HG03196 (cell line): ENCODE measurements around the gene TSPAN31.
"Not testable (repeated sequence)": the region's sequence is repeated elsewhere in the genome, so short reads cannot be mapped to it uniquely, and the experiment has no call there.

Source experiments
- ATAC-seq: cut with Tn5 transposase; IDR thresholded peaks from one replicate; pipeline ENCODE4 v1.9.1; 2021; ENCODE audit not compliant: unreplicated experiment

The TSPAN31 gene

DNA sequence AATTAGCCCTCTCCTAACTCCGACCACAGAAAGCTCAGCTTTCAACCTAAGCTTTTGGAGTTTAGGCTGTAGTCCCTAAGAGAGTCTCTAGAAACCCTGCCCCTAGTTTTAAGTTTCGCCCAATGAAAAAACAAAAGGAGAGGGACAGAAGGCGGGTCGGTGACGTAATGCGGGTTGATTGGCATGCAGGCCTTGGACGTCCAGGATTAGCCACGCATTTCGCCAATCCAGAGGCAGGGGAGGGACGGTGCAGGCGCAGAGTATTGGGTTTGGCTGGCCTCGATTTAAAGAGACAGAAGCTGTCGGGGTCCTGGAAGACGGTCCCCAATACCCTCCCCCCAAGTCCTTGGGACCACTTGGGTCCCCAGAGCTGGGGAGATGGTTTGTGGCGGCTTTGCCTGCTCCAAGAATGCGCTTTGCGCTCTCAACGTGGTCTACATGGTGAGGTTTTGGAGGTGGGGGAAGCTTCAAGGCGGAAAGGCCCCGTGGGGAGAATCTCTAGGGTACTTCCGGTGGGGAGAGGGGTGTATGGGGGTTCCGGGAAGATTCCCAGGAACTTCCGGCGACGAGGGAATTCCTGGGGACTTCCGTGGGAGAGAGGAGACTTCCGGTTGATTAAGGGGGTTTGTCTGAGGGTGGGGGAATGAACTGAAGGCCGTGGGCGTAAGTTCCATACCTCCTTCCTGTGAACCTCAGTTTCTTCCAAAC, at the start of gene TSPAN31:
Gene TSPAN31, plus strand, starts transcription at position 263 of the 708 bp plus-strand sequence. Its CDS starts 116 bp downstream, at position 379.
- ATAC-seq = peak; percentile 68

DNA sequence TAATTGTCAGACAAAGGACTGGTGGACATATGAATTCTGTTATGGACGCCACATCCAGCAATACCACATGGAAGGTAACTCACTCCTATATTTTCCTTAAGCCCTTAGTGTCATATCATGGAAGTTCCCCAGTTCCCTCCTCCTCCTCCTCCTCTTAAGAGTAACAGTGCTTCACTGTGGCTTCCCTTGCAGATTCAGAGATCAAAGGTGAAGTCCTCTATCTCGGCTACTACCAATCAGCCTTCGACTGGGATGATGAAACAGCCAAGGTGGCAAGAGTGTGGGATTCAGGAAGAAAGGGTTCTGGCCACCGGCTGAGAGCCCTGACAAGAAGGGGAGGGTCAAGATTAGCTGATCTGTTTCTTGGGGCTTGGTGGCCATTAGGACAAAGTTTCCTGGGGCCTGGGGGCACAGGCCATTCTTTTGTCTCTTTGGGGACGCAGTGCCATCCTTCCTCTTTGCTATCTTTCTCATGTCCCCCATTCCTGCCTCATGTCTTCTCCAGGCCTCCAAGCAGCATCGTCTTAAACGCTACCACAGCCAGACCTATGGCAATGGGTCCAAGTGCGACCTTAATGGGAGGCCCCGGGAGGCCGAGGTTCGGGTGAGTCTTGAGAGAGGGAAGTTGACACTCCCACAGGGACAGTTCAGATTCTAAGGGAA, 48.9 kb upstream of the TSPAN31 start:
- no peak for ATAC-seq

DNA sequence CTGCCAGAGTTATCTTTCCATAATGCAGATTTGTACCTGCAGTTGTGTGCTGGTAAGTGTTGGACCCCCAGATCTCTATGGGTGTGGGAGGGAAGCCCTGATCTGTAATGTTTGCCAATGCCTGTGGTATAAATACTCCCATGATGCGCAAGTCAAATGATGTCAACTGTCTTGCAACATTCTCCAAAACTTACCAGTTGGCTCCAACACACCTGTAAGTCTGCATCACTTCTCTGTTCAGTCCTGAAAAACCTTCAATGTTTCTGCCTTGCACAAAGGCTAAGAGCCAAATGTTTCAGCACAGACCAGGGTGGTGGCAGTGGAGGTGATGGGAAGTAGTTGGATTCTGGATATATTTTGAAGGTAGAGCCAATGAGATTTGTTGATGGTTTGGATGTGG, 47.8 kb upstream of the TSPAN31 start:
- ATAC-seq = no peak

DNA sequence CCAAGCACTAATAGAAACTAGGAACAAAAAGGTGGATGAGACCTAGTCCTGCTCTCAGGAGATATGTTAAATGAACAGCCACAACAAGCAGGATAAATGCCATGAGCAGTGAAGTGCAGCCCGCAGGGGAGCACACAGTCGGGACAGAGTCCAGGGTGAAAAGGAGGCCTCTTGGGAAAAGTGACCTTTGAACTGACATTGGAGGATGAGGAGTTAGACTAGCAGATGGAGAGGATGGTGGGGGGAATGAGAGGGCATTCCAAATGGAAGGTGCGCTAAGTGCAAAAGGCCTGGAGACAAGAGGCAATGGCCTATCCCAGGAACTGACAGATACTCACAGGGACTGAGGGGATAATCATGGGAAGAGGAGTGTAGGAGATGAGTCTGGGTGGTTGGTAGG, 46.4 kb upstream of the TSPAN31 start:
- no peak for ATAC-seq

- ATAC-seq = no peak
These were observed 44.5 kb upstream of the TSPAN31 start for GRCh38 chr12:57700317-57700716.

DNA sequence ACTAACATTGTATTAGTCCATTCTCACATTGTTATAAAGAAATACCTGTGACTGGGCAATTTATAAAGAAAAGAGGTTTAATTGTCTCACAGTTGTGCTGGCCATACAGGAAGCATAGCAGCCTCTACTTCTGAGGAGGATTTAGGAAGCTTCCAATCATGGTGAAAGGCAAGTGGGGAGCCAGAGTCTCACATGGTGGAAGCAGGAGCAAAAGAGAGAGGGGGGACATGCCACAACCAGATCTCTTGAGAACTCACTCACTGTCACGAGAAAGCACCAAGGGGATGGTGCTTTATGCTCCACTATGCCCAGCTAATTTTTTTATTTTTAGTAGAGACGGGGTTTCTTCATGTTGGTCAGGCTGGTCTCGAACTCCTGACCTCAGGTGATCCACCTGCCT, 37.6 kb upstream of the TSPAN31 start:
- no peak for ATAC-seq

GRCh38 chr12:57708296-57708695, 36.5 kb upstream of the TSPAN31 start:
- ATAC-seq = no peak

GRCh38 chr12:57712701-57713100, 32.1 kb upstream of the TSPAN31 start:
- no peak for ATAC-seq

DNA sequence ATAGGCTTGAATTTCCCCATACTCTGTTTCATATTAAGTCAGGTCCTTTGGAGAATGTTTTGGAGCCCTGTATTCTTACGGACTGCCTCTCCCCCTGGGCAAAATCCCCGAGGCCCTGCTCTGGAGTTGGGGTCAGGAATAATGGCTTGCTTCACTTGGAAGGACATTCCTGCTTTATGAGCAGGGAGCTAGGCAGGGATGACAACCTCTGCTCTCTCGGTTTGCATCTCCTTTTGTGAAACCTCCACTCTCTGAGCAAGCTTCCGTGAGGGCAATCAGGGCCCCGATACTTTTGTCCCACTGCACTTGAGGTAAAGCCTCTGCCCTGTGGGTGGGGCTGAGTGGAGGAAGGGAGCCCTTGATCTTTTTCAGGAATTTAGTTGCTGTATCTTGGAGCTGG, 31.6 kb upstream of the TSPAN31 start:
- ATAC-seq = no peak

GRCh38 chr12:57715036-57715748, 29.6 kb upstream of the TSPAN31 start:
- ATAC-seq = not testable (repeated sequence)

DNA sequence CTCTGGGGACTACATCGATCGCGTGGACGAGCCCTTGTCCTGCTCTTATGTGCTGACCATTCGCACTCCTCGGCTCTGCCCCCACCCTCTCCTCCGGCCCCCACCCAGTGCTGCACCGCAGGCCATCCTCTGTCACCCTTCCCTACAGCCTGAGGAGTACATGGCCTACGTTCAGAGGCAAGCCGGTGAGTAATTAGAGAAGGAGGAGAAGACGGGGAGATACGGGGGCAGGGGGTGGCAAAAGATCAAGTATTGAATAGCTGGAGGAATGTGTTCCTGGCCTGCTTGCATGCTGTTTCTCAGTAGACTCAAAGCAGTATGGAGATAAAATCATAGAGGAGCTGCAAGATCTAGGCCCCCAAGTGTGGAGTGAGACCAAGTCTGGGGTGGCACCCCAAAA, 29.1 kb upstream of the TSPAN31 start:
- ATAC-seq = no peak

GRCh38 chr12:57716305-57716704, 28.5 kb upstream of the TSPAN31 start:
- ATAC-seq = no peak

- no peak for ATAC-seq
These were observed 27.7 kb upstream of the TSPAN31 start for GRCh38 chr12:57717131-57717530.

DNA sequence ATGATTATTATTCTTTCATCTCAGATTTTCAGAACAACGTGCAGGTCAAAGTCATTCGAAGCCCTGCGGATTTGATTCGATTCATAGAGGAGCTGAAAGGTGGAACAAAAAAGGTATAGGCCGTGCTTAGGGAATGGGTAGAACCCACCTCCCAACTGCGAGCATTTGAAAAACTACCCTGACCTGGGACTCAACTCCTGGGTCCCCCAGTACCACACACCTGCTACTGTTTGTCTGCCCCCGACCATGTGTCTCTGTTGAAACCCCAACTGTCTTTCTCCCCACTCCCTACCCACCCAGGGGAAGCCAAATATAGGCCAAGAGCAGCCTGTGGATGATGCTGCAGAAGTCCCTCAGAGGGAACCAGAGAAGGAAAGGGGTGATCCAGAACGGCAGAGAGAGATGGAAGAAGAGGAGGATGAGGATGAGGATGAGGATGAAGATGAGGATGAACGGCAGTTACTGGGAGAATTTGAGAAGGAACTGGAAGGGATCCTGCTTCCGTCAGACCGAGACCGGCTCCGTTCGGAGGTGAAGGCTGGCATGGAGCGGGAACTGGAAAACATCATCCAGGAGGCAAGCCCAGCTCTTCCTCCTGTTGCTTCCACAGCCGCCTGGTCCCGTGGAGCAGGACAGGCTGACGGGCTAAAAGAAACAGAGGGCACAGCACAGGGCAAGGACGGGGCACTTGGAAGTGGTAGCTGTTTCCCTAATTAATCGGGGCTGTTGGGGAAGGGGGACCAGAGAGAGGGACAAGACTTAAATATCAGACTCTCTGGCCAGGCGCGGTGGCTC, 26.8 kb upstream of the TSPAN31 start:
- no peak for ATAC-seq

DNA sequence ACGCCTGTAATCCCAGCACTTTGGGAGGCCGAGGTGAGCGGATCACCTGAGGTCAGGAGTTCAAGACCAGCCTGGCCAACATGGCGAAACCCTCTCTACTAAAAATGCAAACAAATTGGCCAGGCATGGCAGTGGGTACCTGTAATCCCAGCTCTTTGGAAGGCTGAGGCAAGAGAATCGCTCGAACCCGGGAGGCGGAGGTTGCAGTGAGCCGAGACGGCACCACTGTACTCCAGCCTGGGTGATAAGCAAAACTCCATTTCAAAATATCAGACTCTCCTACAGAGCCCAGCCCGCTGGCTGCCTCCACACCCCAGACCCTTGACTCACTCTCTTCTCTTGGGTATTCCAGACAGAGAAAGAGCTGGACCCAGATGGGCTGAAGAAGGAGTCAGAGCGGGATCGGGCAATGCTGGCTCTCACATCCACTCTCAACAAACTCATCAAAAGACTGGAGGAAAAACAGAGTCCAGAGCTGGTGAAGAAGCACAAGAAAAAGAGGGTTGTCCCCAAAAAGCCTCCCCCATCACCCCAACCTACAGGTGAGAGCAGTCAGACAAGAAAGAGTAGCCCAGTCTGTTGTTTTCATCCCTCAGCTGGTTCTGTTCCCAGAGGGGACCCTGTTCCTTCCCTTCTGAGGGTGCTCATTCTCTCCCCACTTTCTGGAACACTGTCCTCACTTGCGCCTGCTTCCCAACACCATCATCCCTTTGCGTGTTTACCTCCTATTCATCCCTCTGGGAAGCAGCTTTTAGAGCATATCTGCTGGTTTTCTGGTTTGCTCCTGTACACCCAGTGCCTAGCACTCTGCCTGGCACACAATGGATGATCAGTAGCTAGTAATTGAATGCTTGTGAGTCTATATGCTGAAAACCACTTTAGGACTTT, 26.0 kb upstream of the TSPAN31 start:
- no peak for ATAC-seq

- no peak for ATAC-seq
These were observed 24.8 kb upstream of the TSPAN31 start for GRCh38 chr12:57719777-57720605.

GRCh38 chr12:57720606-57721595, 23.9 kb upstream of the TSPAN31 start:
- no peak for ATAC-seq
